Activated naive CD8-positive, alpha-beta T cell (primary cell): ENCODE measurements around the gene TIPARP.

Experiments used
- H3K27ac Mint-ChIP-seq: one replicate; pipeline ENCODE4 v1.8.0; 2021; ENCODE audit warnings: mixed read lengths
- H3K27me3 Mint-ChIP-seq: one replicate; pipeline ENCODE4 v1.8.0; 2021; ENCODE audit warnings: mixed read lengths
- H3K36me3 Mint-ChIP-seq: one replicate; pipeline ENCODE4 v1.8.0; 2021; ENCODE audit warnings: mixed read lengths
- H3K4me1 Mint-ChIP-seq: one replicate; pipeline ENCODE4 v1.8.0; 2021; ENCODE audit warnings: low read depth, mixed read lengths
- H3K4me3 Mint-ChIP-seq: one replicate; pipeline ENCODE4 v1.8.0; 2021; ENCODE audit warnings: mild to moderate bottlenecking, mixed read lengths
- H3K9me3 Mint-ChIP-seq: one replicate; pipeline ENCODE4 v1.8.0; 2021; ENCODE audit warnings: low read depth, mixed read lengths

TIPARP gene

GRCh38 chr3:156745766-156746165, 71.4 kb downstream of the TIPARP start:
- no peak overlapping the region for H3K4me3 Mint-ChIP-seq
- no peaks in the 10 kb centered on the region for H3K9me3 Mint-ChIP-seq
- no peaks in the 10 kb centered on the region for H3K4me1 Mint-ChIP-seq
- H3K27me3 Mint-ChIP-seq, result no peaks in the 10 kb centered on the region
- H3K36me3 Mint-ChIP-seq, result peaks cover 11% of the 10 kb centered on the region
- no peak overlapping the region for H3K27ac Mint-ChIP-seq

- H3K36me3 Mint-ChIP-seq, result peaks cover 11% of the 10 kb centered on the region
- peaks cover 1% of the 10 kb centered on the region for H3K27me3 Mint-ChIP-seq
- H3K4me1 Mint-ChIP-seq, result no peaks in the 10 kb centered on the region
- H3K9me3 Mint-ChIP-seq, result no peaks in the 10 kb centered on the region
- no peak overlapping the region for H3K4me3 Mint-ChIP-seq
- no peak overlapping the region for H3K27ac Mint-ChIP-seq
Observed at GRCh38 chr3:156747046-156747445, 72.7 kb downstream of the TIPARP start.

GRCh38 chr3:156749244-156749643, 74.9 kb downstream of the TIPARP start:
- H3K4me1 Mint-ChIP-seq, result no peaks in the 10 kb centered on the region
- no peak overlapping the region for H3K4me3 Mint-ChIP-seq
- peaks cover 1% of the 10 kb centered on the region for H3K27me3 Mint-ChIP-seq
- H3K9me3 Mint-ChIP-seq, result no peaks in the 10 kb centered on the region
- H3K36me3 Mint-ChIP-seq, result peaks cover 11% of the 10 kb centered on the region
- no peak overlapping the region for H3K27ac Mint-ChIP-seq

GRCh38 chr3:156750191-156750873, 75.9 kb downstream of the TIPARP start:
- Mint-ChIP-seq H3K36me3 (peaks cover 11% of the 10 kb centered on the region), H3K4me1 (no peaks in the 10 kb centered on the region), H3K9me3 (no peaks in the 10 kb centered on the region), H3K4me3 (no peak overlapping the region), H3K27me3 (peaks cover 1% of the 10 kb centered on the region), H3K27ac (no peak overlapping the region)

GRCh38 chr3:156750874-156751245, 76.5 kb downstream of the TIPARP start:
- peaks cover 11% of the 10 kb centered on the region for H3K36me3 Mint-ChIP-seq
- peaks cover 1% of the 10 kb centered on the region for H3K27me3 Mint-ChIP-seq
- H3K4me1 Mint-ChIP-seq, result no peaks in the 10 kb centered on the region
- H3K27ac Mint-ChIP-seq, result no peak overlapping the region
- no peak overlapping the region for H3K4me3 Mint-ChIP-seq
- no peaks in the 10 kb centered on the region for H3K9me3 Mint-ChIP-seq

- Mint-ChIP-seq H3K9me3 (no peaks in the 10 kb centered on the region), H3K4me3 (no peak overlapping the region), H3K4me1 (no peaks in the 10 kb centered on the region), H3K27me3 (peaks cover 1% of the 10 kb centered on the region), H3K36me3 (peaks cover 10% of the 10 kb centered on the region), H3K27ac (no peak overlapping the region)
Observed at GRCh38 chr3:156751461-156752025, 77.2 kb downstream of the TIPARP start.
